ENCODE data around the gene VWA2. TPM values are rescaled to one million over a fixed set of nuclear protein-coding genes. Genes with fewer than 3 reads are reported as not detected.
A peak's percentile ranks its signal among the peaks of the same experiment; 100 is the strongest.
"Not testable (repeated sequence)": the region's sequence is repeated elsewhere in the genome, so short reads cannot be mapped to it uniquely, and the experiment has no call there.

VWA2 gene
- total RNA-seq, 1 experiment from 2014 or later: 31.6 TPM

DNA sequence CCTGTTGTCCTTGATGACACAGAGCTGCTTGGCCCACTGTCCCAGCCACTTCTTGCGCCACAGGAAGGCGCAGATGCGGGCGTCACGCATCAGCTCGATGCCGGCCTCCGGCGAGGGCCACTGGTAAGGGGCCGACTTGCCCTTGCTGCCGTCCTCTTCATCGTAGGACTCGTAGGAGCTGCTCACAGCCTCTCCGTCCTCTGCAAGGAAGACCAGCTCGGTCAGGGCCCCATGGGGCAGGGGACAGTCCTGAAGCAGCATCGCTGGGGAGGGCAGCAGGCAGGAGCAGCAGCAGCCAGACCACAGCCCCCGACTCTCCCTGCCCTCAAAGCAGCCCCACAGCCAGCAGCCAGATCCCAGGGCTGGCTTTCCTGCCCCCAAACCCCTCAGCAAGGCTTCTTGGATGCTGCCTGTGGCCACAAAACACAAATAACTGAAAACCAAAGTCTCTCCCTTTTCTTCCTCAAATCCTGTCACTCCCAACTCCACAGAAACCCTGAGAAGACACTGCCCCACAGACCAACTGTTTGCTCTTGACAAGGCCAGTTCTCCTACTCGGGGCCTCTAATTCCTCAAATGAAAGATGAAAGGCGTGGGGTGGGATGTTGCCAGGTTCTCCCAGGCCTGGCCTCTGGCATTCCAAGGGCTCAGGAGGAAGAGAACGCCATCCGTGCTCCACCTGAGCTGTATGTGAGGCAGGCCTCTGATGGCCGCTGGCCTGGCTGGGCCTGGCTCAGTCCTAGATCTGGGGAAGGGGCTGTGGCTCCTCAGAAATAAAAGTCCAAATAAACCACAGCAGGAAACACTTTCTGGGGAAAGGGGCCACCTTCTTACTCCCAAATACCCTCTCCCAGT lies 76.7 kb downstream of the VWA2 start:
- no peak for DNase-seq (ENCODE audit: low spot score)

DNA sequence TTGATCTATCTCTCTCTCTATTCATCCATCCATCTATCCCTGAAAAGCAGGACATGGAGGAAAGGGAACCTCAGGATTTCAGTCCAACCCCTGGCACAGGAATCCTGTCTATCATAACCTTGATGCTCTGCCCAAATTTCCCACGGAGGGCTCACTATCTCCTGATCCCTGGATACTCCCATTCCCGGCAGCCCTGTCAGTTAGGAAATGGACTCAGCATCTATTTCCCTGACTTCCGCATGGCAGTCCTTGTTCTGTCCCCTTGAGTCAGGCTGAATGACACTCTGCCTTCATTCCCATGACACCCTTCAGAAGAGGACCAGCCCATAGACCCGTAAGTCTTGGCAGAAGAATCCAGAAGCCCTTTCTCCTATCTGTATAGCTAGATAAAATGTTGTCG lies 77.7 kb downstream of the VWA2 start:
- DNase-seq (ENCODE audit: low spot score): no peak

DNA sequence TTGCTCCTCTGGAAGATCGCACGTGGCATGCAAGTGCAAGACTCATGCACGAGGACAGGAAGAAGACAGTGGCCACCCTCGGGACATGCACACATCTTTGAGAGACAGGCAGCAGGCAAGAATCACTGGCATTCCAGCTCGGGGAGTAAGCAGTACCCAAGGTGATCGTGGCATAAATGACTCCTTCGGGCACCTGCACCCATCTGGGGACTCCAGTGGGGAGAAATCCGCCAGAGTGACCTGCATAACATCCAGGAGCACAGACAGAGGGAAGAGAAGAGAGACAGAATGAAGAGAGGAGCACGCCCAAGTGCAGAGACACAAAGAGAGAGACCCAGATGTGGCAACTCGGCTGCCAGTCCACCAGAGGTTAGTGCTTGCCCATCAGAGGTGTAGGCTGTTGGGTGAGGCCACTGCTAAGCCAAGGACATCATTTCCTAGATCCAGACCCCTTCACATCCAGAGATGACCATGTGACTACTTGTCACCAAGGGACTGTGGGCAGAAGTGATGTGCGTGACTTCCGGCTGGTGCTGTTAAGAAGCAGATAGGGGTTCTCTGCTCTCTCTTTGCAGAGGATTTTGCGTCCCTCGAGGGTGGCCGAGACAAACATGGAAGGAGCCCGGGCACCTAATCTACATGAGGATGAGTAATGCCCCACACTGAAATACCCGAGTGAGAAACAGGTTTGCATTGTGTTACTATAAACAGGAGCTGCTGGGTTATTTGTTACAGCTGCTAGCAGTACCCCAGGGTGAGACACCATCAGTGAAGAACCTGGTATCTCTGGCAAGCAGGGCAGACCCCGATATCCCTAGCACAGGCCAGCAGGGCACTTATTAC lies 80.6 kb downstream of the VWA2 start:
- DNase-seq (ENCODE audit: low spot score): no peak

DNA sequence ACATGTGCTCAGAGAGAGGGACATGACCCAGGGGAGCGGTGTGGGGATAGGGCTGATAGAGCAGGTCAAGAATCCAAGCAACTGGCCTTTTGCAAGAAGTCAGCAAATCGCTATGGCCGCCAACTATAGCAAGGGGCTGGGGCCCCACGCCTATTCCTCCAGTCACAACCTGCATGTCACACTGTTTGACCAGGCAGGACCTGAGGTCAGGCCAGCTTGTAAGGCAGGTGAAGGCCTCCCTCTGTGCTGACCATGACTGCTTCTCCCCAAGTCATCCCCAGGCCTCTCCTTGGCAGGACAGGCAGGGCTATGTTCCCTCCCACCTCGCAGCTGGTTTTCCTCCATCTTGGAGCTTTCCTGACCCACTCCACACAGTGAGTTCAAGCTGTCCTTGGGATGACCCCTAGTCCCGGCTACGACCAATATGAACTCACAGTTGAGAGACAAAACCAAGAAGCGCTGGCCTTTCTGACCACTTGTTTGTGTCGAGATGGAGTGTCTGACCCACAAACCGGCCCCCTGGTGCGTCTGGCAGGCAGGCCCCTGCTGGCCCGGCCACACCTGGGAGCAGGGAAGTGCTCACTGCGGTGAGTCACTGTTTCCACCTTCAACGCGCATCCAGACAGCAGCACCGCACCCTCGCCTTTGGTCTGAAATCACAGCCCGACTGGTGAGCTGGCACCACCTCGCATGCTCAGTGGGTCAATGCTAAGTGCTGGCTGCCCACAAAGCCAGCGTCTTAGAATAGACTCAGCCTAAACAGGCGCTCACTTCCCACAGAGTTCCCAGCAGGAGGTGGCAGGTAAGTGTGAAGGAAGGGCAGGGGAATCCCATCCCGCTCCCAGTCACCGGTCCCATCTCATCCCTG lies 81.4 kb downstream of the VWA2 start:
- DNase-seq (ENCODE audit: low spot score): peak; percentile 56

DNA sequence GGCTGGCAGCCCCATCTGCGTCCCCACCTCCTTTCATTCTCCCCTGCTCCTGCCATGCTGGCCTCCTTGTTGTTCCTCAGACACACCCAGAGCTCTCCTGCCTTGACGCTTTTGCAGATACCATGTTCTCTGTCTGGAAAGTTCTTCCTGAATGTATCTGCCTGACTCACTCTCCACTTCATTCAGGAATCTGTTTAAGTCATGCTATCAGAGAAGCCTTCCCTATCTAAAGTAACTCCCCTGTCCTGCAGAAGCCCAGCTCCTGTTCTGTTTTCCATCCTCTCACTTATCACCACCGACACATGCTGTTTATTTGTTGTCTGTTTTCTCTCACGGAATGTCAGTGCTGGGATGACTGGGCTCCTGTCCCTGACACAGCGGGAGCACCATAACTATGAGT lies 83.3 kb downstream of the VWA2 start:
- no peak for DNase-seq (ENCODE audit: low spot score)

DNA sequence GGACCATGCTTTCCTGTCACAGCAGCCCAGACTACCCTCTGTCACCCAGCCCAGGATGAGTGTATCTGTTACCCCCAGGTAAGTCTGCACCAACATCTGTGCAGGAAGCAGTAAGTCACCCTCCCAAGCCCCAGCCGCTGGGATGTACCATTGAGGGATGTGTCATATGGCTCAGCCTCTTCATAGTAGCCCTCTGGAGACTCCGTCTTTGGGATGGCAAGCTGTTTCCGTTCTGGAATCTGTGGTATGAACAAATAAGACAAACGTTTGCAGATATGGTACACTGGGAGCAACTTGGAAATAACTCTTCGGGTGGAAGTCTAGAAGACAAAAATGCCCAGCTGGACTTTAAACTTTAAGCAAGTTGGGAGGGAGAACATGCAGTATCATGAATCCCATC lies 84.0 kb downstream of the VWA2 start:
- no peak for DNase-seq (ENCODE audit: low spot score)

DNA sequence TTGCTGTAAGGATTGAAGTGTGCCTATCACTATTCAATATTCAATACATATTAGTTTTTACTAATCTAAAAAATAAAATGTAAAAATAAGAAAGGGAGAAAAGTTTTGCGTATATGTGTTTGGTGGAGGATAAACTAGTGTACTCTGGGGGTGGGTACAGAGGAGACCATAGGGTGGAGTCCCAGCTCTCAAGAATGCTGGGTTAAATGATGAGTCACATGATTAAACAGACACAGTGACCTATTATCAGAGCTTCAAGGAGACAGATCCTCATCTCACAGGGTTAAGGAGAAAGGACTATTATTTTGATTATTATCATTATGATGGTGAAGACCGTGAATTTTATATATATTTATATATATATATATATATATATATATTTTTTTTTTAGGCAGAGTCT lies 87.7 kb downstream of the VWA2 start:
- no peak for DNase-seq (ENCODE audit: low spot score)

DNA sequence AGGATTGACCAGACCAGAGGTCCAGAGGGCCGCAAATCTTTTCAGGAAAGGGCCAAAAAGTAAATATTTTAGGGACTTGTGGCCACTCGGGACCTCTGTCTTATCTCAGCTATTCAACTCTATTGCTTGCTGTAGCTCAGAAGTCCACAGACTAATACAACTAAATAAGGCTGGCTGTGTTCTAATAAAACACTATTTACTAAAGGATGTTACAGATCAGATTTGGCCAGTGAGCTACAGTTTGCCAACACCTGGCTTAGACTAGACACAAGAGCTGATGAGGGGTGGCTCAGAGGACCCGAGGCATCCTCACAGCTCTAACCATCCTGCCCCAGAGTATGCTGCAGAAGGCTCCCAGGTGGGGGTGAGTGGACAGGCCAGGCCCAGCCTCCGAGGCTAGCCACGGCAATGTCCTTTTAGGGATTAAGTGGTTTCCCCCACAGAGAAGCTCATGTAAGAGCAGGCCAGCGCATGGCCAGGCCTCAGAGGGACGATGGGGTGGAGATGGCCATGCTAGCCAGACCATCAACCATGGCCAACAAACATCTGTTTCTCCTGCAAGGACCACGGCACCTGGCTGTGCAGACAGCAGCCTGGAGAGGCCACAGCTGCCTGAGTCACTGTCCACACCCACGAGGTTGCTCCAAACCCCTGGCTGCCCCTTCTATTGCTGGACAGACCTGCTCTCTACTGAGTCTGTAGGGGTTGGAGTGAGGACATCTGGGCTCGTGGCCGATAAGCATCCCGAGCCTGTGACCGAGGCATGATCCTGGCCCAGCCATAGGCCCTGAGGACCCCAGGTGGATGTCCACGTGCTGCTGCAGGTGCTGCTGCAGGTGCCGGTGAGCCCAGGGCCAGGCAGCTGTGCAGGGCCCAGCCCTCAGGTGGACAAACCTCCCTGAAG lies 88.7 kb downstream of the VWA2 start:
- DNase-seq (ENCODE audit: low spot score): no peak

DNA sequence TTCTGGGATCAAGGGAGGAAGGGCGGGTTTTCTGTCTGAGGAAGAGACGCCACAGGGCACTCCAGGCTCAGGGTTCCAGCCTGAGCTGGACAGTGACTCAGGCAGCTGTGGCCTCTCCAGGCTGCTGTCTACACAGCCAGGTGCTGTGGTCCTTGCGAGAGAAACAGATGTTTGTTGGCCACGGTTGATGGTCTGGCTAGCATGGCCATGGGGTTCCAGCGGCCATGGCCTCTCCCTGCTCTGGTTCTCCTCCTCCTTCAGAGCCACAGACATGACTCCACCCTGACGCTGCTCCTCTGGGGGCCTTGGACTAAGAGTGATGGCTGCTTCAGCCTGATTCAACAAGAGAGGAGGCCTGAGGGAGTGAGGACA lies 89.4 kb downstream of the VWA2 start:
- no peak for DNase-seq (ENCODE audit: low spot score)

DNA sequence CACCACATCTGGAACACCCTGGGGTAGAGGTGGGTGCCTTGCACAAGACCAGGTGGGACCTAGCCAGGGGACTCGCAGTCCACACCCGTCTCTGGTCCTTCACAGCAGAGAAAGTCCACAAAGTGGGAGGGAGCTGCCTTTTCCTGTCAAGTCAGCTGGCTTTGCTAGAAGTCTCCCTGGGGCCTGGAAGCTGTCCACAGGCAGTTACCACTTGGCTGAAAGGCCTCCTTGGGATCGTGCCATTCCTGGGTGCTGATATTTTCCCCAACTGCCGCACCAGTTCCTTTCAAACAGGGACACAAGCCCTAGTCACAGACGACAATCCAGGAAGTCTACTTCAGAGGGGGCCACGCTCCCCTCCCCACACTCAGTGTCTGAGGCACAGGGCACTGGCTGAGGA lies 89.8 kb downstream of the VWA2 start:
- DNase-seq (ENCODE audit: low spot score): no peak

DNA sequence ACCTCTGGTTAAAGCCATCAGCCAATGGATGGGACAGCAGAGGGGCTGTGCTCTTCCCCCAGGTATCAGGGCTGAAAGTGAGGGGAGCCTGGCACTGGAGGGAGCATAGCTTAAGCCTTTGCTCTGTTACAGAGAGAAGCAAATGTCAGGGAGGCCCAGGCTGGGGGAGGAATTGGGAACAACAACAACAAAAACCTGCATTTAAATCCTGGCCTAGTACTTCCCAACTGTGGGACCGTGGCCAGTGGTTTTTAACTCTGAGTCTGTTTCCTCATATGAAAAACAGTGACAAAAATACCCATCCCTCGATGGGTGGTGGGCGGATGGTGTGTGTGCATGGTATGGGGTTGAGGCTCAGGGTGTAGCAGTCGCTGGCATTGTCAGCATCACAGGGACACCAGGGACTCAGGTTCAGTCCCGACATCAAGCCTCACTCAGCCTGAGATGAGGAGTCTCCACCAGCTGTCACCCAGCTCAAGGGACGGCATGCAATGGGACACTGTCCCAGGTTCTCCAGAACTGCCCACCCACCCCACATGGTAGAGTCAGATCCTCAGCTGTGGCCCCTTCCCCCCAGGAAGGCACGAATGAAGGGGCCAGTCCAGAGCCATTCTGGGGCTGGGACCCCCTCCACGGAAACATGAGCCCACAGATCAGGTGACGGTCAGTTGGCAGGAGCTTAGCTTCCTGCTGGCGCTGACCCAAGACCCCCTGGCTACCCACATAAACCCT lies 90.7 kb downstream of the VWA2 start:
- no peak for DNase-seq (ENCODE audit: low spot score)

DNA sequence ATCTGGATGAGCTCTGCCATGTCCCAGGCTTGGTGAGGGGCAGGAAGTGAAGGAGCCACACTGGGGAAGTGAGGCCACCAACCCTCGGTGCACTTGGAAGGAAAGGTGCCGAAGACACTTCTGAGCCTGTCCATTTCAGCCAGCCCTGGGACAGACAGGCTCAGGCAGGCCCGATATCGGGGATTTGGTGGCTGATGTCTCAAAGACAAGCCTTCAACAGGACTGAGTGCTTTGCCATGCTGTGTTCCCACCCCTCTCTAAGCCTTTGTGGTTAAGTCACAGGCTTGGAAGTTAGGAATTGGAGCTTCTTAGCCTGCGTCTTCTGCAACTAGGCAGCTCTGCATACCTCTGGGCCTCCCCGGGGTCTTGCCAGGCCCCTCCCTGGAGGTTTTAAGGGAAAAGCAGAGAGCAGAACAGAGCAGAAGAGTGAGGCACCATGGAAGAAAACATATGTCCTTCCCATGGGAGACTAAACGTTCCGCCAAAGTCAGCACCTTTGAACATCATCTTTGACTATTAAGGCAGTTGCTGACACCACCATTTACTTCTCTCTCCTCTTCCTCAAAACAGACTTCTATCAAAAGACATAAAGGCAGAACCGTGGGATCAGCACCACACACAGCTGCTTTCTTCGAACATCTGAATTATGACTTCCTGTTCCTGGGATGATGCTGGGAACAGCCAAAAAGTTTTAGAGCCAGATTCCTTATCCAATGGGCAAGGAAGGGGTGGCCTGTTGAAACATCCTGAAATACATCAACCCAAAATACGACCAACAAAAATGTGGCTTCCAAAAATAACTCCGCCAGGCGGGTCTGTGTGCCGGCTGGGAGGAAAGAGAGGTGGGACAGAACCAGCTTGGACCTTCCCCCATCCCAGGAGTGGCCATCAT lies 93.5 kb downstream of the VWA2 start:
- no peak for DNase-seq (ENCODE audit: low spot score)

DNA sequence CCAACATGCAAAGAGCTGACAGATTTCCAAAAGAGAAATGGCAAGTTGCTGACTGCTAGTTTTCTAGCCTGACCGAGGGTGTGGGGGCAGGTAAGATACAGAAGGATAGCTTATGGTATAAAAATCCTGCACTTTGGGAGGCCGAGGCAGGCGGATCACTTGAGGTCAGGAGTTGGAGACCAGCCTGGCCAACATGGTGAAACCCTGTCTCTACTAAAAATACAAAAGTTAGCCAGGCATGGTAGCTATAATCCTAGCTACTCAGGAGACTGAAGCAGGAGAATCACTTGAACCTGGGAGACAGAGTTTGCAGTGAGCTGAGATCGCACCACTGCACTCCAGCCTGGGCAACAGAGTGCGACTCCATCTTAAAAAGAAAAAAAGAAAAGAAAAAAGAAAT lies 94.4 kb downstream of the VWA2 start:
- DNase-seq (ENCODE audit: low spot score): not testable (repeated sequence)

DNA sequence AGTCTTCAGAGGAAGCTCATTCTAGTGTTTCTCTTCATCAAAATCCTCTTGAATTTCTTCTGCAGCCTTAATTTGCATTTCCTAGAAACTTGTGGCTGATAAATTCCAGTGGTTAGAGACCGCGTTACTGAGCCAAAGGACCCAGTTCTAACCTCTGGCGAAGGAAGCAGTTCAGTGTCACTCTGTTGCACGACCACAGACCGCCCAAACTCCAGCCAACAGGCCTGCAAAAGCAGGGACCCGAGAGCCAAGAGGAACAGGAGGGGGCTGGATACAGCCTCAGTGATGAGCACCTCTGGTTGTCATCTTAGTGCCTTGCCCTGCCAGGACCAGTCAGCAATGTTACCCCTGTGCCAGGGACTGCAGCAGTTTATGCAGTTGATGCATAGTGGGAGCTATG lies 95.2 kb downstream of the VWA2 start:
- DNase-seq (ENCODE audit: low spot score): no peak

DNA sequence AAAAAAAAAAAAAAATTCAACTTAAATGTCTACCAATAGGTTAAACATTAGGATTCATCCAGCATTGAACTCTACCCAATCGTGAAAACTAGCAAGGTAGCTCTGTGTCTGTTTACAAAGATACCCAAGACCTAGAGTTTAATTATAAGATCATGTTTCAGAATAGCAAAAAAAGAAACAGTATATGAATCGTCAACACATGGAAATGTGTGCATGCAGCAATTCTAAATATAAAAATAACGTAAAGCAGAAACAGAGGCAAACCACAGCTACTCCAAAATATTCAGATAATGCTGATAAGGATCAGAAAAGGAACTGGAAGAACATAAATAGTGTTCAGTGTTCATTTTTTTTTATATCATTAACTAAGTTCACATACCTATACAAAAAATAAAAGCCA lies 96.6 kb downstream of the VWA2 start:
- DNase-seq (ENCODE audit: low spot score): no peak

DNA sequence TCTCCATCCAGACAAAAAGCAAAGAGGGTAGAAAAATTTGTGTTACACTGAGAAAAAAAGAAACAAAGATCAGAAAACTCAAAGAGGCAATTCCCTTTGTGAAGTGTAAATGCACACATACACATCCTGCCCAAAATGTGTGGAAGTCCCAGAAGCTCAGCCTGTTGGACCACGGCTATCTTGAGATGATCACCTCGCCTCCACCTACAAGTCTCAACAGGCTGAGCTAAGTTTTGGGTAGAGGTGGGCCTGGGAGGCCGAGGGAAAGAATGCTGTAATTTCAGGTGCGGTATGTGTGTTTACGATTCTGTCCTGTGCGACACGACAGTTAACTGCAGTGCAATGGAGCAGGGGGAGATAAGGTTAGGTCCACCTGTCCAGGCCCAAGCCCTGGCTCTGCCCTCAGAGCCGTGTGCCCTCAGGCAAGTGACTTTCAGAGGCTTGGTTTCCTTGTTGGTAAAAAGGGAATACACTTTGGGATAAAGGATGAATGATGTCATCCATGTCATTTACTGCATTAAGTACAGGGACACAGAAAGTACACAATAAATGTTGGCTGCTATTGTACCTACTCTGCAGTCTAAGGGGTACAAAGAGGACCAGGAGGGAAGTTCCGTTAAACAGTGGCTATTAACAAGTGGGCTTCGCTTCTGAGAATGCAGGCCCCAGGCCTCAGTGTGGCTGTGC lies 97.9 kb downstream of the VWA2 start:
- DNase-seq (ENCODE audit: low spot score): no peak

DNA sequence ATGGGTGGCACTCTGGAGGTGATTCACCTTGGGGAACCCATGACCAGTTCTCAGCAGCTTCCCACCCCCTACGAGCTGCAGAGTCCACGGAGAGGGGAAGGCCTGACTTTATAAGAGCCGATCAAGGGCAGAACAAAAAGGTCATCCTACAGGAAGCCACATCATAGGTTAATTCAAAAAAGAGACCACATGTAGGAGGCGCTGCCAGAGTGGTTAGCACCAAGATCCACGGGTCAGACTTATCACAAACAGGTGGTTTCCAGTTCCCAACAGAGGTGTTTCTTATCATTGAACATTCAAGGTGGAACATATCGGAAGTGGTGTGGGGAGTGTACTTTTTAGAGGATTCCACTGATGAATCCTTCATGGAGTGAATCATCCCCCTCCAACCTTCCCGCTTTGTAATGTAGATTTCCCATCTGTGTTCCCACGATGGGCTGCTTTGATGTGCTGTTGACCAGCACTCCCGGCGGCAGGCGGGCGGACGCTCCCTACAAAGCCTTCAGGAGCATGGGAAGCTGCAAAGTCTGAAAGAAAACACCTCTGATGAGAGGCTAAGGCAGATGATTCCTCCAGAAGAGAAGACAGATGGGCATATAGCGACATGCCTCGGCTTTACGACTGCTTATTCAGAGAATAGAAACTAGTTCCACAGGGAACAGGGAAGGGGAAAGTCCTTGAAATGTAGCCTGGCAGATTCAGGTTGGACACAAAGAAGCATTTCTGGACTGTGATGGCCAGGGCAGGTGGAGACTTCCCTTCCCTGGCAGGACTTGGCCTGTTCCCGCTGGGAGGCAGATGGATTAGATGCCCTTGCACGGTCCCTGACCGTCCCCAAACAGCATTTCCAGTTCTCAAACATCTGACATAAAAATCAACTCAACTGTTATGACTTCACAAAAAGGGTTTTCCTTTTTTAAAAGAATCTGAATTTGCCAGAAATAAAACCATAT lies 98.7 kb downstream of the VWA2 start:
- DNase-seq (ENCODE audit: low spot score): no peak

All from HT-29 (cell line).